HepG2 (cell line): ENCODE measurements around the gene AMD1. TPM values are rescaled to one million over a fixed set of nuclear protein-coding genes. Genes with fewer than 3 reads are reported as not detected.

ENCODE experiments used
- ATAC-seq: fragments of 200-7000 bp; cut with Tn5 transposase; 3 replicates; pipeline ENCODE4 v1.9.1; 2020; ENCODE audit warnings: mild to moderate bottlenecking, moderate library complexity
- BruUV-seq: library from RNA; stranded (reverse); fragments of 400-500 nt; replicated peaks from 2 replicates; lab custom pipeline; 2021; lab: Mats Ljungman, UMichigan
- CTCF ChIA-PET: fragments of 300-600 bp; formaldehyde crosslinking; extraction: SDS; loops from one replicate; lab custom pipeline; 2021; ENCODE audit warnings: low total read pairs, inconsistent platforms, low intra/inter-chr PET ratio; lab: Yijun Ruan, JAX
- POLR2A ChIA-PET: fragments of 350-600 bp; sonication (Branson Sonifier 250); formaldehyde crosslinking; loops from one replicate; lab custom pipeline; 2020; ENCODE audit warnings: antibody characterized with exemption, inconsistent platforms; lab: Yijun Ruan, JAX
- DNase-seq: peaks from one replicate; pipeline ENCODE4 v3.0.0-alpha.2; 2015; ENCODE audit warnings: low spot score
- FAIRE-seq: peaks from 3 replicates; lab custom pipeline; 2011; peaks lifted over from hg19 to GRCh38; lab: Jason Lieb, UNC
- H2AFZ ChIP-seq: one replicate; pipeline ENCODE4 v1.6.1; 2011; ENCODE audit warnings: low read length, inconsistent platforms
- H3K27ac ChIP-seq: fragments of 300-600 bp; 3 replicates; pipeline ENCODE4 v1.8.0; 2011; ENCODE audit warnings: mixed run types, mild to moderate bottlenecking, mixed read lengths, low read length, inconsistent platforms; ENCODE audit not compliant: insufficient read depth; ENCODE audit errors: extremely low read length
- H3K27me3 ChIP-seq, 2 experiments: fragments of 200-600 bp in 1 of 2; 2 replicates in 1 of 2; 3 replicates in 1 of 2; pipeline versions ENCODE4 v1.6.0 to v1.8.0; 2011; ENCODE audit warnings: low read length in 2 of 2, mild to moderate bottlenecking in 2 of 2, moderate library complexity in 2 of 2, inconsistent platforms in 1 of 2; ENCODE audit not compliant: insufficient read depth in 2 of 2, control insufficient read depth in 1 of 2
- H3K36me3 ChIP-seq, 2 experiments: fragments of 200-600 bp in 1 of 2; replicated peaks in 1 of 2; 2 replicates in 1 of 2; 3 replicates in 1 of 2; pipeline versions ENCODE4 v1.5.1 to v1.8.0; 2011; ENCODE audit warnings: low read length in 2 of 2, inconsistent platforms in 1 of 2; ENCODE audit not compliant: insufficient read depth in 2 of 2, control insufficient read depth in 1 of 2
- H3K4me1 ChIP-seq: 2 replicates; pipeline ENCODE4 v1.5.1; 2012; ENCODE audit warnings: low read length, inconsistent platforms; ENCODE audit not compliant: insufficient read depth
- H3K4me2 ChIP-seq: 2 replicates; pipeline ENCODE4 v1.6.0; 2011; ENCODE audit warnings: low read depth, low read length, inconsistent platforms
- H3K4me3 ChIP-seq, 3 experiments: fragments of 200-600 bp in 1 of 3; sonication (generic), shearing (Covaris generic) in 1 of 3; replicated peaks in 1 of 3; 2 replicates each; pipeline ENCODE4 v1.5.1; 2011 to 2016; ENCODE audit warnings: low read length in 3 of 3, inconsistent platforms in 2 of 3, low read depth in 2 of 3, mild to moderate bottlenecking in 2 of 3, control low read depth in 1 of 3, mixed read lengths in 1 of 3; ENCODE audit not compliant: insufficient read depth in 1 of 3
- H3K79me2 ChIP-seq: one replicate; pipeline ENCODE4 v1.6.1; 2011; ENCODE audit warnings: low read length, inconsistent platforms; ENCODE audit not compliant: insufficient read depth
- H3K9ac ChIP-seq: 2 replicates; pipeline ENCODE4 v1.6.0; 2011; ENCODE audit warnings: mild to moderate bottlenecking, low read depth, low read length, inconsistent platforms; ENCODE audit not compliant: insufficient read depth
- H3K9me3 ChIP-seq: 2 replicates; pipeline ENCODE4 v1.5.1; 2012; ENCODE audit warnings: mild to moderate bottlenecking, low read length
- H4K20me1 ChIP-seq: 2 replicates; pipeline ENCODE4 v1.6.0; 2011; ENCODE audit warnings: inconsistent platforms, mild to moderate bottlenecking, low read length, moderate library complexity; ENCODE audit not compliant: insufficient read depth
- HNF4A ChIP-seq: sonication (generic); formaldehyde crosslinking; IDR thresholded peaks from 2 replicates; pipeline ENCODE4 v1.4.0; 2020; ENCODE audit warnings: missing genetic modification reagents
- MIER2 ChIP-seq: IDR thresholded peaks from 2 replicates; pipeline ENCODE4 v1.6.1; 2016; ENCODE audit warnings: missing biosample characterization, missing genetic modification reagents
- MTA3 ChIP-seq: sonication (generic); formaldehyde crosslinking; IDR thresholded peaks from 2 replicates; pipeline ENCODE4 v1.4.0; 2020; ENCODE audit warnings: missing genetic modification reagents
- NAIF1 ChIP-seq: sonication (generic); formaldehyde crosslinking; IDR thresholded peaks from 2 replicates; pipeline ENCODE4 v1.5.0; 2020; ENCODE audit warnings: mild to moderate bottlenecking, missing genetic modification reagents, borderline replicate concordance
- NFE2 ChIP-seq: sonication (generic); formaldehyde crosslinking; IDR thresholded peaks from 2 replicates; pipeline ENCODE4 v1.4.0; 2020; ENCODE audit warnings: missing genetic modification reagents
- PAX8 ChIP-seq: sonication (generic); formaldehyde crosslinking; IDR thresholded peaks from 2 replicates; pipeline ENCODE4 v1.8.0; 2022; ENCODE audit warnings: mild to moderate bottlenecking, missing genetic modification reagents, borderline replicate concordance
- PPARG ChIP-seq: conservative IDR thresholded peaks from 2 replicates; pipeline ENCODE4 v1.6.1; 2016; ENCODE audit warnings: missing biosample characterization, missing genetic modification reagents
- SAFB2 ChIP-seq: sonication (generic); formaldehyde crosslinking; IDR thresholded peaks from 2 replicates; pipeline ENCODE4 v1.5.1; 2020; ENCODE audit warnings: missing genetic modification reagents, low read depth, mild to moderate bottlenecking, borderline replicate concordance
- TBL1XR1 ChIP-seq: fragments of 150-350 bp; IDR thresholded peaks from 2 replicates; pipeline ENCODE4 v1.6.1; 2014; ENCODE audit warnings: borderline replicate concordance, low read length; ENCODE audit not compliant: partially characterized antibody
- ZBTB38 ChIP-seq: sonication (generic); formaldehyde crosslinking; IDR thresholded peaks from 2 replicates; pipeline ENCODE4 v1.5.1; 2020; ENCODE audit warnings: mild to moderate bottlenecking, missing genetic modification reagents
- ZFP36 ChIP-seq: fragments of 150-350 bp; IDR thresholded peaks from 2 replicates; pipeline ENCODE4 v1.6.1; 2018; ENCODE audit warnings: borderline replicate concordance, low read length, low read depth; ENCODE audit not compliant: partially characterized antibody
- ZNF33A ChIP-seq: sonication (generic); formaldehyde crosslinking; IDR thresholded peaks from 2 replicates; pipeline ENCODE4 v1.5.1; 2020; ENCODE audit warnings: missing genetic modification reagents, mild to moderate bottlenecking, moderate library complexity, borderline replicate concordance
- ZNF781 ChIP-seq: sonication (generic); formaldehyde crosslinking; IDR thresholded peaks from 2 replicates; pipeline ENCODE4 v1.5.1; 2020; ENCODE audit warnings: borderline replicate concordance, mild to moderate bottlenecking, missing genetic modification reagents; ENCODE audit errors: not compliant biosample characterization
- WGBS: methylation state at CpG from one replicate; pipeline ENCODE4 v1.1.6; 2017; ENCODE audit warnings: low lambda C conversion rate; 5-methylcytosine and 5-hydroxymethylcytosine counted together
- in situ Hi-C: cut with HindIII; loops from 2 replicates; pipeline ENCODE4 v1.10.0; 2017; ENCODE audit warnings: low pct_unique_long_range_greater_than_20kb; ENCODE audit not compliant: extremely low pct_ligation_motif_present
- intact Hi-C: fragments of 100-400 bp; cut with micrococcal nuclease; formaldehyde crosslinking; loops from one replicate; pipeline ENCODE4 v1.10.0; 2022; ENCODE audit not compliant: unreplicated experiment
- polyA plus RNA-seq, 8 experiments: library from polyadenylated mRNA; depleted of rRNA in 3 of 8; stranded (reverse) in 7 of 8; unstranded in 1 of 8; fragments of >200 nt; fragmentation: Illumina TruSeq in 4 of 8; extraction: Trizol in 4 of 8; gene quantifications; 2 replicates each; pipeline versions ENCODE4 v1.2.1 to v1.2.3, GENCODE V29; 2011 to 2016; ENCODE audit warnings: low read depth in 4 of 8, missing spikeins in 1 of 8, mixed read lengths in 1 of 8; ENCODE audit not compliant: insufficient read depth in 1 of 8
- total RNA-seq, 5 experiments: library from RNA; depleted of rRNA; stranded (reverse); fragments of >200 nt; fragmentation: Illumina TruSeq; extraction: Trizol; gene quantifications; 2 replicates each; pipeline ENCODE4 v1.2.3, GENCODE V29; 2016; ENCODE audit warnings: low read depth in 1 of 5
- TF ChIP-seq, protein P1 (sequence below): sonication (generic); formaldehyde crosslinking; IDR thresholded peaks from 2 replicates; pipeline ENCODE4 v1.4.0; 2020; ENCODE audit warnings: low read depth, mild to moderate bottlenecking, missing genetic modification reagents
- TF ChIP-seq, protein P2 (sequence below): sonication (generic); formaldehyde crosslinking; IDR thresholded peaks from 2 replicates; pipeline ENCODE4 v1.4.0; 2020; ENCODE audit warnings: low read depth, missing genetic modification reagents
- TF ChIP-seq, protein P3 (sequence below): sonication (generic); formaldehyde crosslinking; IDR thresholded peaks from 2 replicates; pipeline ENCODE4 v1.4.0; 2020; ENCODE audit warnings: missing genetic modification reagents, mild to moderate bottlenecking, borderline replicate concordance

AMD1 gene
- total and polyA plus RNA-seq, 2 of the 13 experiments (the other 11 are each of a cell fraction or from before 2014, with no cell fraction given) = 108 to 123 TPM

DNA sequence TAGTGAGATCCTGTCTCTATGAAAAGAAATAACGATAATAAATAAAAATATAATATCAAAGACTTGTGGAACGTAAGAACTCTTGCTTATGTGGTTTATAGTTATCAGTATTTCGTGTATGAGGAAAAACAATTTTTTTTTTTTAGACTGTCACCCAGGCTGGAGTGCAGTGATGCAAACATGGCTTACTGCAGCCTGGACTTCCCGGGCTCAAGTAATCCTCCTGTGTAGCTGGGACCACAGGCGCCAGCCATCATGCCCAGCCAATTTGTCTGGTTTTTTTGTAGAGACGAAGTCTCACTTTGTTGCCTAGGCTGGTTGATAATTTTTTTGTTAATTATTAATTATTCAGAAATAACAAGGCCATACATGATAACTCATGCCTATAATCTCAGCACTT lies 40.8 kb upstream of the AMD1 start:
- no peak overlapping the region for H3K27ac ChIP-seq
- intact Hi-C loops = no loop called here
- DNase-seq (no peak), FAIRE-seq (no peak), ATAC-seq (no peak)
- H3K9me3 ChIP-seq = no peaks in the 10 kb centered on the region
- no peaks in the 10 kb centered on the region for H3K4me1 ChIP-seq
- H3K36me3 ChIP-seq = no peaks in the 10 kb centered on the region
- no peaks in the 10 kb centered on the region for H3K79me2 ChIP-seq
- POLR2A ChIA-PET = no interaction called here
- H3K4me2 ChIP-seq = no peak overlapping the region
- H4K20me1 ChIP-seq = no peaks in the 10 kb centered on the region
- H3K27me3 ChIP-seq = no peaks in the 10 kb centered on the region
- in situ Hi-C loops = no loop called here
- H3K4me3 ChIP-seq = no peak overlapping the region
- no peak overlapping the region for H3K9ac ChIP-seq
- no peak overlapping the region for H2AFZ ChIP-seq
- CTCF ChIA-PET = no interaction called here
- BruUV-seq = no TSS peak
- WGBS = 81% methylated on average over 6 of the region's 6 CpGs
- no peak for TF ChIP-seq MIER2 (CRISPR knock-in tag)
- no peak for TF ChIP-seq ZBTB38
- TF ChIP-seq ZNF33A (CRISPR knock-in tag) = no peak
- no peak for TF ChIP-seq TBL1XR1
- no peak for TF ChIP-seq NFE2
- no peak for TF ChIP-seq SAFB2 (CRISPR knock-in tag)
- TF ChIP-seq NAIF1 (CRISPR knock-in tag) = no peak
- TF ChIP-seq HNF4A (CRISPR knock-in tag) = no peak
- TF ChIP-seq ZNF781 (CRISPR knock-in tag) = no peak
- TF ChIP-seq, protein P1, sequence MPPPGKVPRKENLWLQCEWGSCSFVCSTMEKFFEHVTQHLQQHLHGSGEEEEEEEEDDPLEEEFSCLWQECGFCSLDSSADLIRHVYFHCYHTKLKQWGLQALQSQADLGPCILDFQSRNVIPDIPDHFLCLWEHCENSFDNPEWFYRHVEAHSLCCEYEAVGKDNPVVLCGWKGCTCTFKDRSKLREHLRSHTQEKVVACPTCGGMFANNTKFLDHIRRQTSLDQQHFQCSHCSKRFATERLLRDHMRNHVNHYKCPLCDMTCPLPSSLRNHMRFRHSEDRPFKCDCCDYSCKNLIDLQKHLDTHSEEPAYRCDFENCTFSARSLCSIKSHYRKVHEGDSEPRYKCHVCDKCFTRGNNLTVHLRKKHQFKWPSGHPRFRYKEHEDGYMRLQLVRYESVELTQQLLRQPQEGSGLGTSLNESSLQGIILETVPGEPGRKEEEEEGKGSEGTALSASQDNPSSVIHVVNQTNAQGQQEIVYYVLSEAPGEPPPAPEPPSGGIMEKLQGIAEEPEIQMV = no peak
- TF ChIP-seq, protein P2, sequence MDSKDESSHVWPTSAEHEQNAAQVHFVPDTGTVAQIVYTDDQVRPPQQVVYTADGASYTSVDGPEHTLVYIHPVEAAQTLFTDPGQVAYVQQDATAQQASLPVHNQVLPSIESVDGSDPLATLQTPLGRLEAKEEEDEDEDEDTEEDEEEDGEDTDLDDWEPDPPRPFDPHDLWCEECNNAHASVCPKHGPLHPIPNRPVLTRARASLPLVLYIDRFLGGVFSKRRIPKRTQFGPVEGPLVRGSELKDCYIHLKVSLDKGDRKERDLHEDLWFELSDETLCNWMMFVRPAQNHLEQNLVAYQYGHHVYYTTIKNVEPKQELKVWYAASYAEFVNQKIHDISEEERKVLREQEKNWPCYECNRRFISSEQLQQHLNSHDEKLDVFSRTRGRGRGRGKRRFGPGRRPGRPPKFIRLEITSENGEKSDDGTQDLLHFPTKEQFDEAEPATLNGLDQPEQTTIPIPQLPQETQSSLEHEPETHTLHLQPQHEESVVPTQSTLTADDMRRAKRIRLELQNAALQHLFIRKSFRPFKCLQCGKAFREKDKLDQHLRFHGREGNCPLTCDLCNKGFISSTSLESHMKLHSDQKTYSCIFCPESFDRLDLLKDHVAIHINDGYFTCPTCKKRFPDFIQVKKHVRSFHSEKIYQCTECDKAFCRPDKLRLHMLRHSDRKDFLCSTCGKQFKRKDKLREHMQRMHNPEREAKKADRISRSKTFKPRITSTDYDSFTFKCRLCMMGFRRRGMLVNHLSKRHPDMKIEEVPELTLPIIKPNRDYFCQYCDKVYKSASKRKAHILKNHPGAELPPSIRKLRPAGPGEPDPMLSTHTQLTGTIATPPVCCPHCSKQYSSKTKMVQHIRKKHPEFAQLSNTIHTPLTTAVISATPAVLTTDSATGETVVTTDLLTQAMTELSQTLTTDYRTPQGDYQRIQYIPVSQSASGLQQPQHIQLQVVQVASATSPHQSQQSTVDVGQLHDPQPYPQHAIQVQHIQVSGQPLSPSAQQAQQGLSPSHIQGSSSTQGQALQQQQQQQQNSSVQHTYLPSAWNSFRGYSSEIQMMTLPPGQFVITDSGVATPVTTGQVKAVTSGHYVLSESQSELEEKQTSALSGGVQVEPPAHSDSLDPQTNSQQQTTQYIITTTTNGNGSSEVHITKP = no peak
- no peak for TF ChIP-seq PAX8 (CRISPR knock-in tag)
- TF ChIP-seq PPARG (CRISPR knock-in tag) = no peak
- TF ChIP-seq, protein P3, sequence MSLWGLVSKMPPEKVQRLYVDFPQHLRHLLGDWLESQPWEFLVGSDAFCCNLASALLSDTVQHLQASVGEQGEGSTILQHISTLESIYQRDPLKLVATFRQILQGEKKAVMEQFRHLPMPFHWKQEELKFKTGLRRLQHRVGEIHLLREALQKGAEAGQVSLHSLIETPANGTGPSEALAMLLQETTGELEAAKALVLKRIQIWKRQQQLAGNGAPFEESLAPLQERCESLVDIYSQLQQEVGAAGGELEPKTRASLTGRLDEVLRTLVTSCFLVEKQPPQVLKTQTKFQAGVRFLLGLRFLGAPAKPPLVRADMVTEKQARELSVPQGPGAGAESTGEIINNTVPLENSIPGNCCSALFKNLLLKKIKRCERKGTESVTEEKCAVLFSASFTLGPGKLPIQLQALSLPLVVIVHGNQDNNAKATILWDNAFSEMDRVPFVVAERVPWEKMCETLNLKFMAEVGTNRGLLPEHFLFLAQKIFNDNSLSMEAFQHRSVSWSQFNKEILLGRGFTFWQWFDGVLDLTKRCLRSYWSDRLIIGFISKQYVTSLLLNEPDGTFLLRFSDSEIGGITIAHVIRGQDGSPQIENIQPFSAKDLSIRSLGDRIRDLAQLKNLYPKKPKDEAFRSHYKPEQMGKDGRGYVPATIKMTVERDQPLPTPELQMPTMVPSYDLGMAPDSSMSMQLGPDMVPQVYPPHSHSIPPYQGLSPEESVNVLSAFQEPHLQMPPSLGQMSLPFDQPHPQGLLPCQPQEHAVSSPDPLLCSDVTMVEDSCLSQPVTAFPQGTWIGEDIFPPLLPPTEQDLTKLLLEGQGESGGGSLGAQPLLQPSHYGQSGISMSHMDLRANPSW (CRISPR knock-in tag) = no peak
- TF ChIP-seq MTA3 = no peak
- TF ChIP-seq ZFP36 = no peak
